Body of pancreas (tissue), 4 donors: ENCODE results near the gene COL15A1. TPM values are rescaled to one million over a fixed set of nuclear protein-coding genes. Genes with fewer than 3 reads are reported as not detected.

Experiments used
- ATAC-seq: fragments of 150-250 bp; one replicate; pipeline ENCODE4 v1.9.1; 2016
- DNase-seq, 4 donors: peaks; one replicate each; pipeline ENCODE4 v3.0.0-alpha.2; 2019
- H3K27ac ChIP-seq, 4 donors: fragments of 200-600 bp; sonication (generic); 1 replicate in 3 of 4; 2 replicates in 1 of 4; pipeline versions ENCODE4 v1.5.1 to v1.6.1; 2016 to 2019; ENCODE audit warnings: mild to moderate bottlenecking in 1 of 4, mixed read lengths in 1 of 4, moderate library complexity in 1 of 4
- H3K27me3 ChIP-seq, 2 donors: fragments of 200-600 bp; sonication (generic); one replicate each; pipeline ENCODE4 v1.6.0; 2016; ENCODE audit warnings: mild to moderate bottlenecking in 1 of 2
- H3K36me3 ChIP-seq, 2 donors: fragments of 200-600 bp; sonication (generic); replicated peaks in 1 of 2; 2 replicates each; pipeline ENCODE4 v1.5.1; 2016; ENCODE audit warnings: low read depth in 2 of 2; ENCODE audit not compliant: insufficient read depth in 1 of 2
- H3K4me1 ChIP-seq: fragments of 200-600 bp; sonication (generic); one replicate; pipeline ENCODE4 v1.6.0; 2016
- H3K4me3 ChIP-seq, 2 donors: fragments of 200-600 bp; sonication (generic); 1 replicate in 1 of 2; 2 replicates in 1 of 2; pipeline ENCODE4 v1.5.1; 2016 to 2019
- H3K9me3 ChIP-seq, 3 donors: fragments of 200-600 bp; sonication (generic); 1 replicate in 2 of 3; 2 replicates in 1 of 3; pipeline ENCODE4 v1.5.1; 2016
- POLR2A ChIP-seq, 3 donors: fragments of 450-650 bp; IDR thresholded peaks; one replicate each; pipeline ENCODE4 v1.6.1; 2016; ENCODE audit warnings: antibody characterized with exemption in 3 of 3, mild to moderate bottlenecking in 2 of 3
- WGBS, 2 donors: methylation state at CpG; one replicate each; pipeline ENCODE4 v1.1.5; 2017; 5-methylcytosine and 5-hydroxymethylcytosine counted together
- intact Hi-C: fragments of 100-400 bp; cut with DNase I; formaldehyde crosslinking; loops from one replicate; pipeline ENCODE4 v1.15.1; 2023
- total RNA-seq, 2 donors: library from RNA; depleted of rRNA; stranded (reverse); fragments of >200 nt; gene quantifications; one replicate each; pipeline ENCODE4 v1.1.0, GENCODE V29; 2016
- TF ChIP-seq, protein P1 (sequence below), 7 experiments: fragments of 450-650 bp in 4 of 7; fragments of 200-600 bp in 3 of 7; sonication (generic) in 3 of 7; IDR thresholded peaks; one replicate each; pipeline ENCODE4 v1.5.1; 2016 to 2019; ENCODE audit warnings: antibody characterized with exemption in 7 of 7

Gene COL15A1
- total RNA-seq, 2 donors from 2014 or later, result 6.7 to 55.4 TPM

DNA sequence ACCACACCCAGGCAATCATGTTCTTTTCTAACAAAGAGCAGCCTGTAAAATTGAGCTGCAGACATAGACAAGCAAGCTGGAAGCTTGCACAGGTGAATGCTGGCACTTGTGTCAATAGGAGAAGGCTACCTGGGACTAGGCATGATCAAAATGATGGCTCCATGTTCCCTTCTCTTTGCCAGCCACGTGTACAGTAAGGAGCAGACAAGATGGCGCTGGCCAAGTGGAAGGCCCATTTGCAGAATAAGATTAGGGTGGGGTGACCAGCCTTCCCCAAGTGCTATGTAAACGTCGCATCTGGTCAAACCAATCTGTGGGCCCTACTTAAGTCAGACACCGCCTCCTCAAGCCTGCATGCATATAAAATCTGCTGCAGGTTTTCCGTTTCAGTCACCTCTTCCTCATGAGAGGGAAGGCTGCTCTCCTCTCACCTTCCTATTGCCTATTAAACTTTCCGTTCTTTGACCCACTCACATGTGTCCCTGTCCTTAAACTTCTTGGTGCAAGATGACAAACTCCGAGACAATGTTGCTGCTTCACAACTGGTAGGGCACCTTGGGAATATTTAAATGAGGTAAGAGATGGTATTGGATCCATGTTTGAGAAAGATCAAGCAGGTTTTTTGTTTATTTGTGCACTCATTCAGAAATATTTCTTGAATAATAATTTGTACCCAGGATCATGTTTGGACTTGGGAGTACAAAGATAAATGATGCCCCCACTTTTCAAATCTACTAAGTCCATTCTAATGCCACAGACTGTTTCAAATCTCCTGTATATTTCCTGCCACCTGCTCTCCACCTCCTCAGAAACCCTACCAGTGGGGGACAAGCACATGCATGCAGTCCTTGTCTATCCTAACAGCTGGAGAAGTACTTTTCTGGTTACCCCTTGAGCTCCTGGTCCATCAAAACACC is 130.5 kb downstream of the COL15A1 start:
- no peaks in the 10 kb centered on the region for H3K9me3 ChIP-seq
- no peak for DNase-seq

DNA sequence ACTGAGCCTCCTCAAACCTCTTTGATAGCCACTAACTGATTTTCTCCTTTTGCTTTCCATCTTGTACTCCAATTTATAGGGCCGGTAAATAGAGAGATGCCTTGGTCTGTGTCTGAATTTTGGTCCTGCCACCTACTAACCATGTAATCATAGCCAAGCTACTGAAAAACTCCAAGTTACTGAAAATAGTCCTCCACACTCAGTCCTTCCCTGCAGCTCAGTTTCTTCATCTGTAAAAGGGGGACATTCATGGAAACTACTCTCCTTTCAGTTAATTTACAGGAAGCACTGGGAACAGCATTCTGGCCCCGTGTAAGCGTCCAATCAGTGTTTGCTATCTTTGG is 131.2 kb downstream of the COL15A1 start:
- no peak for DNase-seq
- 59 to 60% methylated on average over 3 of the region's 3 CpGs for WGBS, 2 donors
- no peak for ATAC-seq
- H3K9me3 ChIP-seq, result no peaks in the 10 kb centered on the region
- no peaks in the 10 kb centered on the region for H3K27me3 ChIP-seq
- TF ChIP-seq, protein P1, sequence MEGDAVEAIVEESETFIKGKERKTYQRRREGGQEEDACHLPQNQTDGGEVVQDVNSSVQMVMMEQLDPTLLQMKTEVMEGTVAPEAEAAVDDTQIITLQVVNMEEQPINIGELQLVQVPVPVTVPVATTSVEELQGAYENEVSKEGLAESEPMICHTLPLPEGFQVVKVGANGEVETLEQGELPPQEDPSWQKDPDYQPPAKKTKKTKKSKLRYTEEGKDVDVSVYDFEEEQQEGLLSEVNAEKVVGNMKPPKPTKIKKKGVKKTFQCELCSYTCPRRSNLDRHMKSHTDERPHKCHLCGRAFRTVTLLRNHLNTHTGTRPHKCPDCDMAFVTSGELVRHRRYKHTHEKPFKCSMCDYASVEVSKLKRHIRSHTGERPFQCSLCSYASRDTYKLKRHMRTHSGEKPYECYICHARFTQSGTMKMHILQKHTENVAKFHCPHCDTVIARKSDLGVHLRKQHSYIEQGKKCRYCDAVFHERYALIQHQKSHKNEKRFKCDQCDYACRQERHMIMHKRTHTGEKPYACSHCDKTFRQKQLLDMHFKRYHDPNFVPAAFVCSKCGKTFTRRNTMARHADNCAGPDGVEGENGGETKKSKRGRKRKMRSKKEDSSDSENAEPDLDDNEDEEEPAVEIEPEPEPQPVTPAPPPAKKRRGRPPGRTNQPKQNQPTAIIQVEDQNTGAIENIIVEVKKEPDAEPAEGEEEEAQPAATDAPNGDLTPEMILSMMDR (IDR thresholded peaks at IDR 0.05), result no peak
- no peak for TF ChIP-seq POLR2A (IDR thresholded peaks at IDR 0.05)
- H3K27ac ChIP-seq, result no peak overlapping the region
- H3K4me3 ChIP-seq, result no peak overlapping the region
- no peaks in the 10 kb centered on the region for H3K4me1 ChIP-seq
- H3K36me3 ChIP-seq, result no peaks in the 10 kb centered on the region
- intact Hi-C loops, result no loop called here

More for the DNA sequence above, 130.5 kb downstream of the COL15A1 start:
- H3K4me1 ChIP-seq, result no peaks in the 10 kb centered on the region
- 80 to 82% methylated on average over 8 of the region's 8 CpGs for WGBS, 2 donors
- H3K27me3 ChIP-seq, result no peaks in the 10 kb centered on the region
- ATAC-seq, result no peak
- H3K36me3 ChIP-seq, result no peaks in the 10 kb centered on the region
- intact Hi-C loops, result no loop called here
- TF ChIP-seq, protein P1 (IDR thresholded peaks at IDR 0.05), result no peak
- no peak for TF ChIP-seq POLR2A (IDR thresholded peaks at IDR 0.05)
- H3K27ac ChIP-seq, result no peak overlapping the region
- no peak overlapping the region for H3K4me3 ChIP-seq

DNA sequence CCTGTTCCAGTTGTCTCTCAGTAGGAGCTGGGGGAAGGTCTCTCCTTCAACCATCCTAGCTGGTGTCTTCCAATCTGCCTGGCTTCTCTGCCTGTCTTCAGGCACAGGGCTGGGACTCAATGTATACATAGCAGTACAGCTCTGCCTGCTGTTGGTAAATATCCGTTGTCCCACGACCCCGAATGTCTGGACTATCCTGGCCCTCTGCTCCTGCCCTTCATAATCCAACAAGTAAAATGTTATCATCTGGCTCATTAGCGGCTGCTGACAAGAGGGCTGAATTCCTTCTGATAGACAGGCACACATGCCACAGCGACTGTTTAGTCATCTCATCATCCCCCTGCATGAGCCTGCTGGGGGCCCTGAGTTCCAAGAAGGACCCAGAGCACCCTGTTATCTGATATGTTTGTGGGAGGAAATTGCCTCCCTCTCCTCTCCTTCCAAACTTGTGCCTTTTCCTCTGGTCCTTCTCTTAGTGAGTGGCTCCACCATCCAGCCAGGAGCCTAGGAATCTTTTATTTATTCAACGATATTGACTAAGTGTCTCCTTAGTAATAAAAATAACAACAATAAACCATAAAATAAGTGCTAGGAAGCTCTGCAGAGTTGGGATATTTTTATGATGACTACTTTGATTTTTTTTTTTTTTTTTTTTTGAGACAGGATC is 131.7 kb downstream of the COL15A1 start:
- intact Hi-C loops, result no loop called here
- no peak for ATAC-seq

DNA sequence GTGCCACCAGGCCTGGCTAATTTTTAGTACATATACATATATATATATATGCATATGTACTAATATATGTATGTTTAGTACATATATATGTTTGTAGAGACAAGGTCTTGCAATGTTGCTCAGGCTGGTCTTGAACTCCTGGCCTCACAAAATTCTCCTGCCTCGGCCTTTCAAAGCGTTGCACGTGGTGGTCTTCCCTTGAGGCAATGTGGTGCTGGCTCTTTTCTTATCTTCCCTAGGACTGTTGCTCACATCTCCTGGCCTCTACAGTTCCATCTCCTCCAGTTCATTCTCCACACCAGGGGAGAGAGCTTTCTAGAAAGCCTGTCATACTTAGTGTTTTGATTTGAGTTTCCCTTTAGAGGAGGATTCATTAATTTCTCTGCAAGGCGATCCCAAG is 132.3 kb downstream of the COL15A1 start:
- no peak for ATAC-seq
- no peaks in the 10 kb centered on the region for H3K9me3 ChIP-seq
- TF ChIP-seq, protein P1 (IDR thresholded peaks at IDR 0.05), result no peak
- no peak for TF ChIP-seq POLR2A (IDR thresholded peaks at IDR 0.05)
- no peaks in the 10 kb centered on the region for H3K36me3 ChIP-seq
- 82 to 84% methylated on average over 4 of the region's 4 CpGs for WGBS, 2 donors
- intact Hi-C loops, result no loop called here
- no peaks in the 10 kb centered on the region for H3K4me1 ChIP-seq
- H3K4me3 ChIP-seq, result no peak overlapping the region
- DNase-seq, result no peak
- no peak overlapping the region for H3K27ac ChIP-seq
- H3K27me3 ChIP-seq, result no peaks in the 10 kb centered on the region

More for the DNA sequence above, 131.7 kb downstream of the COL15A1 start:
- H3K27me3 ChIP-seq, result no peaks in the 10 kb centered on the region
- no peak overlapping the region for H3K27ac ChIP-seq
- H3K4me3 ChIP-seq, result no peak overlapping the region
- no peak for DNase-seq
- TF ChIP-seq, protein P1 (IDR thresholded peaks at IDR 0.05), result no peak
- TF ChIP-seq POLR2A (IDR thresholded peaks at IDR 0.05), result no peak
- no peaks in the 10 kb centered on the region for H3K36me3 ChIP-seq
- no peaks in the 10 kb centered on the region for H3K4me1 ChIP-seq
- 23 to 24% methylated on average over 6 of the region's 6 CpGs for WGBS, 2 donors
- H3K9me3 ChIP-seq, result no peaks in the 10 kb centered on the region
